GM13976 (cell line): ENCODE data around the gene ZDHHC1.
A peak's percentile ranks its signal among the peaks of the same experiment; 100 is the strongest.

ENCODE experiments used
- DNase-seq: peaks from one replicate; pipeline ENCODE4 v3.0.0; 2012; ENCODE audit warnings: low spot score
- in situ Hi-C: fragments of 300-500 bp; cut with MboI; formaldehyde crosslinking; loops from one replicate; pipeline ENCODE4 v1.12.0; 2022; ENCODE audit warnings: low sequenced_read_pairs, mixed read lengths, inconsistent platforms; ENCODE audit not compliant: unreplicated experiment
- TF ChIP-seq, protein P1 (sequence below): IDR thresholded peaks from 2 replicates; pipeline ENCODE4 v1.5.1; 2012; ENCODE audit warnings: borderline replicate concordance, mild to moderate bottlenecking; ENCODE audit not compliant: insufficient read depth; ENCODE audit errors: extremely low read depth, missing control alignments, control extremely low read depth

ZDHHC1 gene

GRCh38 chr16:67399749-67400704, 16.2 kb downstream of the ZDHHC1 start:
- in situ Hi-C loops, result loop anchor here (25.0 kb wide), 2 partner anchors 138 to 438 kb away; partner anchors contain the start of gene CES3
- TF ChIP-seq, protein P1, sequence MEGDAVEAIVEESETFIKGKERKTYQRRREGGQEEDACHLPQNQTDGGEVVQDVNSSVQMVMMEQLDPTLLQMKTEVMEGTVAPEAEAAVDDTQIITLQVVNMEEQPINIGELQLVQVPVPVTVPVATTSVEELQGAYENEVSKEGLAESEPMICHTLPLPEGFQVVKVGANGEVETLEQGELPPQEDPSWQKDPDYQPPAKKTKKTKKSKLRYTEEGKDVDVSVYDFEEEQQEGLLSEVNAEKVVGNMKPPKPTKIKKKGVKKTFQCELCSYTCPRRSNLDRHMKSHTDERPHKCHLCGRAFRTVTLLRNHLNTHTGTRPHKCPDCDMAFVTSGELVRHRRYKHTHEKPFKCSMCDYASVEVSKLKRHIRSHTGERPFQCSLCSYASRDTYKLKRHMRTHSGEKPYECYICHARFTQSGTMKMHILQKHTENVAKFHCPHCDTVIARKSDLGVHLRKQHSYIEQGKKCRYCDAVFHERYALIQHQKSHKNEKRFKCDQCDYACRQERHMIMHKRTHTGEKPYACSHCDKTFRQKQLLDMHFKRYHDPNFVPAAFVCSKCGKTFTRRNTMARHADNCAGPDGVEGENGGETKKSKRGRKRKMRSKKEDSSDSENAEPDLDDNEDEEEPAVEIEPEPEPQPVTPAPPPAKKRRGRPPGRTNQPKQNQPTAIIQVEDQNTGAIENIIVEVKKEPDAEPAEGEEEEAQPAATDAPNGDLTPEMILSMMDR, result no peak
- DNase-seq, result no peak

DNA sequence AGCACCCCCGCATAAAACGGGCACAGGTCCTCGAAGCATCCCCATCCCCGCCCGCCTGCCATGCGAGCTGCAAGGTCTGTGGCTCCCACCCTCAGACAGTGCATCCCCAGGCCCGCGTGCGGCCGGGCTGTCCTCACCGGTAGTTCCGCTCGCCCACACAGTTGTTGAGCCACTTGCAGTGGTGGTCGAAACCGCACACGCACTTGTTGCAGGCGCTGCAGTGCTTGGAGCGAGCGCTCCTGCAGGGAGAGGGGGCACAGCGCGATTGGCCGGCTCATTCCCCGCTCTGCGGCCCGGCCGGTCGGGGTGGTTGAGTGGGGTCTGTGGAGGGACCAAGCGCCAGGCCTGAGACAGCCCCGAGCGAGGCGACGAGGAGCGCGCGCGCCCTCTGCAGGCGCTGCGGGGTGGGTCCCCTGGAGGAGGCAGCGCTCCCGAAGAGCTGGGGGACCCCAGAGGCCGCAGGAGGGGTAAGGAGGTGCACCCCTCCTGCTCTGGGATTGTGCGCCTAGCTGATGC, 17.0 kb downstream of the ZDHHC1 start:
- TF ChIP-seq, protein P1, result peak; percentile 75
- peak; percentile 89 for DNase-seq
- in situ Hi-C loops, result no loop called here

DNA sequence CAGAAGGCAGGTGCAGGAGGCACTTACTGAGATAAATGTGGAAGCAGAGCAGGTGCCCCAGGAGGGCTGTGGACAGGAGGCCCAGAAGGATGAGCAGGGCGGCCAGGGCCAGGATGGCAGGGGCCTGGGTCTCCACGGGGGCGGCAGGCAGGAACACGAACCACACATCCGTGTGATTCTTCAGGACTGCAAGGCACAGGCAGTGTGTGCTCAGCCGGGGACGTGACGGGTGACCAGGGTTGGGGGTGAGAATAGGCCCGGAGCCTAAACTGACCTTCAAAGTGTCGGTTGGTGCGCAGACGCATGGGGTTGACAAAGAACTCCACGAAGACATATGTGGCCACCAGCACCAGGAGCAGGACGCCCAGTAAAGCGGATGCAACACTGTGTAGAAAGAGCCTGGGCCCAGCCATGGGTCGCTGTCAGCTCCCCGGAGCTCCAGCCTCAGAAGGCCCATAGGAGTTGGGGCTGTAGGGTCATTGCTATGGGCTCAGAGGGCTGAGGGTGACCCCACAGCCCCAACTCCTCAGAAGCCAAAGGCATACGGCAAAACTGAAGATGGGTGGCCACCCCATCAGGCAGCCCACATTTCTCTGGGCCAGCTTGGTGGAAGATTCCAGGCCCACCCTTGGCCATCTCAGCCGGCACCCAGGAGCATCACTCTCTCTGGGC, 17.6 kb downstream of the ZDHHC1 start:
- DNase-seq, result no peak
- in situ Hi-C loops, result no loop called here
- TF ChIP-seq, protein P1, result no peak

DNA sequence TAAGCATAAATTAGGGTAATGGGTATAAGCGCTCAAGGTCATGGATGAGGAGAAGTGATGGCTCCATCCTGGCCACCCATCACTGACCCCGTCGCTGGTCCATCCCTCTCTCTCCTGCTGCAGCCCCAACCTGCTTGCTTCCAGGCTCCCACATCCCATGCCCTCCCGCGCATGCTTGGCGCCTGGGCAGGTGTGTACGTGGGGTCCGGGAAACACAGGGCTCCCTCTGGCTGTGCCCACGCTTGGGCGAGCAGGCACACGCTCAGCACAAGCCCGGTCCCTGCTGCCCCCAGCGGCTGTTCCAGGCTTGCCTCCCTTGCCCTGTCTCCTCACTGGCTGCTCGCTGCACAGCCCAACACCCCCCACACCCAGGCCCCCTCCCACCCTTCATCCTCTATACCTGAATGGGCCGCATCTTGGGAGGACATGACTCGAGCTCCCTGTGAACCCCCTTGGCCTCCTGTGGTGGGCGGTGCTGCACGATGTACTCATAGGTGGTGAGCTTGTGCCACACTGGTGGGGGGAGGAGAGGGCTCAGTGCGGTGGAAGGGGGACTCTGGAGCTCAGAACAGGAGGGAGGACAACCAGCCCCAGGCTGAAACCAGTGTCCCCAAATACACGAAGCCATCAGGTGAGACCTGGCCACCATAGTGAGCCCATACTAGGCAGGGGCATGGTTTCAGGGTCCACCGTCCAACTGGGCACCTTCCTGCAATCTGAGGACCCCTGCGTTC, 18.3 kb downstream of the ZDHHC1 start:
- TF ChIP-seq, protein P1, result no peak
- in situ Hi-C loops, result no loop called here
- DNase-seq, result no peak

DNA sequence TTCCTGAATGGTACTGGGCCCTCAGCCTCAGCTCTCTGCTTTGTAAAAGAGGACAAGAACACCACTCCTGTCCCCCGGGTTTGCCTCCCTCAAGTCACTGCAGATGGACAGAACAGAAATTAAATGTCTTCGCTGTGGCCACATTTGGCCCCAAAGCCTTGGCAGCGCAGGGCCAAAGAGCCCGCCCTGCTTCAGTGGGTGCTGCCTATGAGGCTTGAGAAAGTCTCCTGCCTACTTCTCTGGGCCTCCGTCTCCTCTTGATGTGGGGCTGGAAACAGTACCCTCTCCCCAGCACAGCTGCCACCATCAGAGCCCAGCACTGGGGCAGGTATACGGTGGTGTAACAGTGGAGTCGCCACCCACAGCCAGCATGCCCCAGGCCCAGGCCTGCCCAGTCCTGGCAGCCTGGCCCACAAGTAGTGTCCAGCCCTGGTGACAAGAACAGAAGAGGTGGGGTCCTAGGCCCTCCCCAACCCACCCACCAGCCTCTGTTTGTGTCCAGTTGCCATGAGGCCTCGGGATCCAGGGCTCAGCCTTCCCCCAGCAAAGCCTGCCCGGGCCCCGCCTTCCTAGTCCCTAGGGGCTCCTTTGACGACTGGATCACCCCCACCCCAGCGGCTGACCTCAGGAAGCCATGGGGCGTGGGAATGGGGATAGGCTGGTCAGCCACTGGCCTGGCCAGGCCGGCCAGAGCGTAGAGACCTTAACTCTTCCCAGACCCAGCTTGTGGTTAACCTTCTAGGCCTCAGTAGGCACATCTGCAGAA, 19.1 kb downstream of the ZDHHC1 start:
- TF ChIP-seq, protein P1, result no peak
- in situ Hi-C loops, result no loop called here
- no peak for DNase-seq
